Fibroblast of gingiva (primary cell): ENCODE results near the gene TLL2.

Source experiments
- DNase-seq: peaks from one replicate; pipeline ENCODE4 v3.0.0-alpha.2; 2011; ENCODE audit warnings: low read depth

TLL2 gene

DNA sequence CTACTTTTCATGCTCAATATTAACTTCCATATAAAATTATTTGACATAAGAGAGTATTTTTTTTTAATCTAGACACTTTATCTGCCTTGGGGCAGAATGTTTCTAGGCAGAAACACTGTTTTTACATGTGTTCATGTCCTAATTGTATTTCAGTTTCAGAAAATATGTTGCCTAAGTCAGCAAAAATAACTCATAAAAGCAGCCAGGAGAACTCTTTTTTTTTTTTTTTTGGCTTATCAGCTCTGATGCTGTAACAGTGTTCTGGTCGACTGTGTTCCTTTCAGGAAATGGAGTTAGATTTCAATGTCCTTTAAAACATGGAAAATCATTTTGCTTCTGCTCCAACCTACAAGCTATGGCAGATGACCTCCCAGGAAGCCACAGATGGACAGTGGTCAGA, 91.7 kb downstream of the TLL2 start:
- DNase-seq: no peak

DNA sequence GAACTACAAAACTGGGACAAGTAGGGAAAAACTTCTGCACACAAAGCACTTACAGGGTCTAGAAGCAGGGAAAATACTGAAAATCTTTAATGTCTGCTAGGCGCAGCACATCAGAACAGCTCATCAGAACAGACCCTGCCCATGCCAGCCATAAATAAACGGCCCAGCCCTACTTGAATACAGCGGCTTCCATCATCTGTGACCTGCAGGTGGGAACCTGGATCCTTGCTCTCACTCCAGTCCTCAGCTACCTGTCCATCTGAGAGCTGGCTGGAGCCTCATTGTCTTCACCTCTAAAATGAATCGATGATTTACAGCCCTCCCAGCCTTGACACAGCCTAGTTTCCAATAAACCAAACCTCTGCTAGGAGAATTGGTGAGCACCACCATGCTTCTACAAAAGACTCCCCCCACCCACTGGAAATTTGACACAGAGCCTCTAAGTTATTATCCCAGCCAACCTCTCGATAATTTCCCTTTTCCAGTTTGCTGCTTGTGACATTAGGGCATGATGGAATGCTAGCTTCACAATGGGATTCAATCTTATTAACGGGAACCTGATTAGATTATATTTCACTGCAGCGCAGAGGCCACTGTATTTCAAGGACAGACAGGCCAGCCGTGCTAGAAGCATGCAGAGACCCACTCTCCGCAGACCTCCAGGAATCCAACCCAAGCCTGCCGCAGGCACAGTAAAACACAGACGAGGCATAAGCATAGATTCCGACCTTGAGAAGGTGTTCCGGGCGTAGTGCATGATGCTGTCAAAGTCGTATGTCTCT, 93.3 kb downstream of the TLL2 start:
- DNase-seq: no peak

DNA sequence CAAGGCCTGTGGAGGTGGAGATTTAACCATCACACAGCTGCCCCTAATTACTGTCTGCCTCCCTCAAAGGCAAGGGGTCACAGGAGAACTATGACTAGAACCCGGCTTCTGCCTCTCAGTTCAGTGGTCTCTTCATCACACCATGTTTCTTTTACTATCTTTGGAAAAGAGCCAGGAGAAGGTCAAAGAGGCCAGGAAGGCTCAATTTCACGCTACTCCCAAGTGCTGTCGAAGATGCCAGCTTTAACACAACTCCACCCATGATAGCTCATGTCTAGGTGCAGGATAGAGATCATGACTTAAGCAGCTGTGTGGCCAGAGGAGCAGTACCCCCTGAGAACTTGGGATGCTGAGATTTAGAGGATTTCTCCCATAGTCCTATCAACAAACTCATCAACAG, 94.4 kb downstream of the TLL2 start:
- no peak for DNase-seq

DNA sequence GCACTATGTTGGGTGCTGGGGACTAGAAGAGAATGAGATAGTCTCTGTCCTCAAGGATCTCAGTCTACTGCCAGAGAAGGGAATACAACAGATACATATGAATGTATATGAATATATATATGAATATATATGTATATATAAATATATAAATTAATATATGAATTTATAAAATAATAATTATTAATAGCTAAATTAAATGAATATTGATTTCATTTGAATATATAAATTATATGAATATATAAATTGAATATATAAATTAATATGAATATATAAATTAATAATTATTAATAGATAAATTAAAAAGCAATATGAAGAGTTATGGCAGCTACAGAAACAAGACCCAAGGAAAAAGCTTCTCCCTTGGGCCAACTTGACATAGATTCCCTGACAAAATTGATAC, 95.1 kb downstream of the TLL2 start:
- DNase-seq: no peak

DNA sequence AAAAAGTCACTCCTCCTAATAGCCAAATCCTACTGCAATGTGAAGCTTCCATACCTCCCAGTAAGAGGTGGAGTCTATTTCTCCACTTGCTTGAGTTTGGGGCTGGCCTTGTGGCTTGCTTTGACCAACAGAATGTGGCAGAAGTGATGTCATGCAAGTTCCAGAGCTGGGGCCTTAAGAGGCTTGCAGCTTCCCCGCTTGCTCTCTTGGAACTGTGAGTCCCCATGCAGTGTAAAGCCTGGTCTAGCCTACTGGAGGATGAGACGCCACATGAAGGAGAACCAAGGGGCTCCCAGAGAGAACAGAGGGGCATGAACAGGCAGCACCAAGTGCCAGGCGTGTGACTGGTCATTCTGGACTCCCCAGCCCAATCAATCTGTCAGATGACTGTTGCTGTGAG, 96.3 kb downstream of the TLL2 start:
- no peak for DNase-seq

DNA sequence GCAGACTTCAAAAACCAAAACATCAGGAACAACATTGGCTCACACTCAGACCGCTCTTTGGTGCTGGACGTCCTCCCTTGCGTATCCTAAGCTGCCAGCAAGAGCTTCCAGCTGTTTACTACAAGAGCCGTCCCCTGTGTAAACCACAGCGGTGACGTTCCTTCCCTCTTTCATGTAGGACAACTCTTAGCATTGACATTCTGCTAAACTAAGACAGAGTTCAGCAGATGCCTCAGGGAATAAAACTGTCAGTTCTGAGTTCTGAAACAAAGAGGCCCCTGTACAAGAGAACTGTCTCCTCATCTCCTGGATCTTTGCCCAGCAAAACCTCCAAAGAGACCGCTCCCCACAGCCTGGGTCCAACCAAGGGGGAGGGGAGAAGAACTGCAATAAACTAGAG, 97.1 kb downstream of the TLL2 start:
- peak; percentile 19 for DNase-seq

DNA sequence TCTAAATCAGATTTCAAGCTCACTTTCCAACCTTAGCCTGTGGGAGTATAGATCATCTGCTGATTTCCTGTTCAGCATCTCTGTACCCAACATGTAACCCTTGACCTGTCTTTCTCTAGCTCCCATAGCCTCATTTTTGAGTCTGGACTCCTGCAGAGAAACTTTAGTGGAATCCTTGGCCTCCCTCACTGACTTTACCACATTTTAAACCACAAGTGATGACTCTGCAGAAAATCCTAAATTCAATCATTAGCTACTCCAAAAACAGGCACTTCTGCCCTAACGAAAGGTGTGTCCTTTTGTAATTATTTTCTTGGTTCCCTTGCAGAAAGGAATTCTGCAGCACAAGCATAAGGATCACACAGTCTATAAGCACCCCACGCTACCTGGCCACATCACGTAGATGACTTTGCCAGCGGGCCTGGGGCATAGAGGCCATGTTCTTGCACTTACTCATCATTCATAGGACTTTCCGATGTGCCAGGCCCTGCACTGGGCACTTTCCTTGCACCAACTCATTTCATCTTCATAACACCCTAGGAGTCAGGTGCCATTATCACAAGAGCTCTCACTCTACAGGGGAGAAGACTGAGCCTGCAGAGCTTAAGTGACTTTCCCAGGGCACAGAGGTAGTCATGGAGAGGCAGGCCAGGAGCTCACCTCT, 97.7 kb downstream of the TLL2 start:
- no peak for DNase-seq

DNA sequence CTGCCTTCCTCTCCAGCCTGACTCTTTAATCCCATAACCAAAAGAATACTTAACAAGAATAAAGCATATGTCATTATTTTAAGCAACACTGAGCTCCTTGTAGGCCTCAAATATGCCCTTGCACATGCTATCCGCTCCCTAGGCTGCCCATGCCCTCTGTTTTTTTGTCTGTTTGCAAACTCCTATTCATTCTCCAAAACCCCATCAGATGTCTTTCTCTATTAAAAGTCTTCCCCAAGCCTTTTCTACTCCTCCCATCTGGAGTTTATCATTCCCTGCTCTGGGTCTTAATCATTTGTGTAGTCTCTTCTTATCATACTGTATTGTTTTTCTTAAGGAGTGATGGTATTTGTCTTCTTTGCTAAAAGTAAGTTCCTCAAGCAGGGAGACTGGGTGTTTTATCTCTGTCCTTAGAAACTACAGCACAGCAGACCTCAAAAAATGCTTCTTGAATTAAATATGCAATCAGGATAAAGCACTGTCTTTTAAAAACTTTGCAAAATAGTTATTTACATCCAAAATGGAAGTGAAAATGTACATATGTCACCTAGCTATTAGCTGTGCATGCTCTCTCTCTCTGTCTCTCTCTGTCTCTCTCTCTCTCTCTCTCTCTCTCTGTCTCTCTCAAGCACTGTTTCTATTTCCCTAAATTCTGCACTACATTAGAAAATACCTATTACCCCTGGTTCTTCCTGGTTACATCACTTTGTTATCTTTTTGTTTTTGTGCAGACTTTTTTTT, 98.4 kb downstream of the TLL2 start:
- no peak for DNase-seq

DNA sequence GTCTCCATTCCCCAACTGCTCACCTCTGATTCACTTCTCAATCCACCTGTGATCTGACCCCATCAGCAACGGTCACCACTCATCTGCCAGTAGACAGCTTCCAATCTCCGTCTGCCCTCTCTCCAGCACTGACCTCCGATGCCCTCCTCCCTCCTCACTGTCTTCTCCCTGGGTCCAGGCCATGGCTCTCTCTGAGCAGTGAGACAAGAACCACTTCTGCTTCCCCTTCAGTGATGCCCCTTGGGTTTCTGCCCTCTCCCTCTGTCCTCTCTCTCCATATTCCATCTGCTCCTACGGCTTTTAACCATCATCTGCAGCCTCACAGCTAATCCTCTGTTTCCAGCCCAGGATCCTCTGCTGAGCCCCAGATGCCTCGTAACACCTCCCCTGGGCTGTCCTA, 99.4 kb downstream of the TLL2 start:
- DNase-seq: no peak

DNA sequence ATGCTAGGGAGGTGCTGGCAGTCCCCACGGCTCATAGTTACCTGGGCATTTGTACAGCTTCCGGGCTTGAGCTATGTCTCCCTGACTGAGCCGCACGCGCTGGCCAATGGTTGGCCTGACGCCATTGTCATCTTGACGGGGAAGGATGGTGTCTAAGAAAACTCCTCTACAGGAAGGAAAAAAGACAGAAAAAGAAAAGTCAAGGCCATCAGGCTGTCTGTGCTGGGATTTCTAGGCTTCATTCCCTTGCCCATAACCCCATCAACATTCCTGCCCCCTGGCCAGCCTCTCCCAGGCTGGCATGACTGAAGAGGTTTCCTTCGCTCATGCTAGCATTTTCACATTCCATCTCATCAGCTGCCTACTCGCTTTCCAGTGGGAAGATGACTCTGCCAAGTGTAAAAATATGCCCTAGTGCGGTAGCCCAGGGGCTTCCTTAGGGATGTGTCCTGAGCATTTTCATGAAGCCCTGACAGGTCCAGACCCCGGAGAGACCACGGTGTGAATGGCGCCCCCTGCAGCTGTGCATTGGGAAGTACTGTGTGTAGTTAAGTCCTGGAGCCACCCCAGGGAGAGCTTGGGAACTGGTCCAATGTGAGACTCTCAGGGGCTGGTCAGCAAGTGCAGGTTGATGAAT, 100.5 kb downstream of the TLL2 start:
- DNase-seq: no peak

DNA sequence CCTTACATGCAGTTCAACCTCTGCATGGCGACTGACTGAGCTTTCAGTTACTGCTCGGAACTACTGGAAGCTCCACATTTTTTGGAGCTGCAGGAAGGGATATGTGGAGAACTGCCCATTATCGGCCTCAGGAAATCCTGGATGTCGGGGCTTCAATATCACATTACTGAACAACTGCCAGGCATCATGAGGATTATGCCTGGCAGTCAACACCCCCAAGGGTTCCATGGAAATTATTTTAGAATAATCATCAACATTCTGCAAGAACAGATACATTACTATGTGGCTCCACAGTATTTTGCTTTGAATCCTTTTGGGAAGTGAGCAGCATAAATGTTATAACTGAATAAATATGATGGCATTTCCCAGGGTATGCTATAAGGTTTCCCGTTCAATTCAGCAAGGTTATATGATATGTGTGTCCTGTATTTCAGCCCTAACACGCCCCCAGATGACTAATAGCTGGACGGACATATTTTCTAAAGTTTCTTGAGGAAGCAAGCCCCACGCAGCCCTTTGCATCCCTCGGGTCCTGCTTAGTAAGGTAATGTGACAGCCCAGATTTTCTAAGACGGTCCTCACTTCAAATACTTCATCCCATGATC, 101.9 kb downstream of the TLL2 start:
- no peak for DNase-seq

DNA sequence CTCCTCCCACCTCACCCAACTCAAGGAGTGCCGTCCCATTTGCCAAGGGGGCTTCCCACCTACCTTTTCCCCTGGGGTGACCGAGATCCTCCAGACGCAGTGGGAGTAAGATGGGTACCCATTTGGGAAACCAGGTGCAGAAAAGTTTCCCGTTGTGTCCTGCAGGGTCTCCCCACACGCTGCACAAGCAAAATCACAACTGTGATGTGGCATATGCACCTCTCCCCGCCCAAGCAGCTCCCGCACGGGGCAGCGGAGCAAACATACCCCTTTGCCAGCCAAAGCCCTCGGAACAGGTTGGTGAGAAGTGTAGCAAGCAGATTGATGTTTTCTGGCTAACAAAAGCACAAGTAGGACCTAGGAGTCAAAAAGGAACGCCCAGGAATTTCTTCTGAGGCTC, 103.4 kb downstream of the TLL2 start:
- DNase-seq: no peak

DNA sequence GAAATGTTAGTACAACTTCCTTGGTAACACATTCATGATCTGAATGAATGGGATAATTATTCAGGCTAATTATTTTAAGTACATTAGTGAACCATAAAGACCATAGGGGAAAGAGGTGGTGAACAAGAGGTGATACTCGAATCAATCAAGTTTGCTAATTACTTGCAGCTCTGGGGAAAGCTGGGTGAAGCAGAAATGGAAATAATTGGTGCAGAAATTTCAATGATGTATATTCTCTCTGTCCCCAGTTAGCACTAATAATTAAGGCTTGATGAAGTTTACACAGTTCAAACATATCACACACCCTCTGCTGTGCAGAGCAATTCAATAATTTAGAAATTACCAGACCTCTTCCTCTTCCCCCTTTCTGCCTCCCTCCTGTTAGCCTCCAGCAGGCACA, 105.5 kb downstream of the TLL2 start:
- DNase-seq: no peak

DNA sequence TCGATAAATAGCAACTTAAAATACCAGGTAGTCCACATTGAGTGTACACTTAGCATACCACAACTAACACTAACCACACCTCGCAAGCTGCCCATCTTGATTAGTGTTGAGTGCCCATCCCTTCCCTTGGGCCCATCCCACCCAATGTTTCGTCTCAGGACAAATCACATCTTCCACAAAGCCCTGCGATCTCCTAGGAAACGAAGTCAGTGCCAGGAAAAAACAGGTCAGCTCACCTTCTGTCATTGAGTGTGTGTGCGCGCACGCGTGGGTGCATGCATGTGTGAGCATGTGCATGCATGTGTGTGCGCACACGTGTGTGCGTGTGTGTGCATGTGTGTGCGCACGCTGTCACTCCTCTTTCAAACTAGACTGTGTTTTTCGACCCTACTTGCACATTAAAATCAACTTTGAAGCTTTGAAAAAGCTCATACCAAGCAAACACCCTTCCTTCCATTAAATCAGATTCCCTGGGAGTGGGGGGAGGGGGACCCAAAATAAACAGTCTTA, 106.1 kb downstream of the TLL2 start:
- DNase-seq: no peak

DNA sequence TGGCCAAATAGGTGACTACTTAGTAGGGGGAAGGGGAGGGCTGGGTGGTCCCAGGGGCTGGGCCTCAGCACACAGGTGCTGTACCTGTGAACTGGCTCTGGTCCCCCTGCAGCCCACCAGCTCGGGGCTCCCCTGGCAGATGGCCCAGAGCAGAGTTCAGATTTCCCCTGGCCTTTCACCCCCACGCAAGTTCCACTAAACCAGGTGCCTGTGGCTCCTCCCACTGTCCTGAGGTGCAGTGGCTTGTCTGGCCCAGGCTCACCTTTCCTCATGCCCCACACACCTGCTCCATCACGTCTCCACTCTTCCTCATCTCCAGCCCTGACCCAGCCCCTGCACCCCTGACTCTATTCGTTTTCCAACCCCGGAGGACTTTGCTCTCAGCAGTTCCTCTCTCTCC, 107.6 kb downstream of the TLL2 start:
- DNase-seq: no peak

DNA sequence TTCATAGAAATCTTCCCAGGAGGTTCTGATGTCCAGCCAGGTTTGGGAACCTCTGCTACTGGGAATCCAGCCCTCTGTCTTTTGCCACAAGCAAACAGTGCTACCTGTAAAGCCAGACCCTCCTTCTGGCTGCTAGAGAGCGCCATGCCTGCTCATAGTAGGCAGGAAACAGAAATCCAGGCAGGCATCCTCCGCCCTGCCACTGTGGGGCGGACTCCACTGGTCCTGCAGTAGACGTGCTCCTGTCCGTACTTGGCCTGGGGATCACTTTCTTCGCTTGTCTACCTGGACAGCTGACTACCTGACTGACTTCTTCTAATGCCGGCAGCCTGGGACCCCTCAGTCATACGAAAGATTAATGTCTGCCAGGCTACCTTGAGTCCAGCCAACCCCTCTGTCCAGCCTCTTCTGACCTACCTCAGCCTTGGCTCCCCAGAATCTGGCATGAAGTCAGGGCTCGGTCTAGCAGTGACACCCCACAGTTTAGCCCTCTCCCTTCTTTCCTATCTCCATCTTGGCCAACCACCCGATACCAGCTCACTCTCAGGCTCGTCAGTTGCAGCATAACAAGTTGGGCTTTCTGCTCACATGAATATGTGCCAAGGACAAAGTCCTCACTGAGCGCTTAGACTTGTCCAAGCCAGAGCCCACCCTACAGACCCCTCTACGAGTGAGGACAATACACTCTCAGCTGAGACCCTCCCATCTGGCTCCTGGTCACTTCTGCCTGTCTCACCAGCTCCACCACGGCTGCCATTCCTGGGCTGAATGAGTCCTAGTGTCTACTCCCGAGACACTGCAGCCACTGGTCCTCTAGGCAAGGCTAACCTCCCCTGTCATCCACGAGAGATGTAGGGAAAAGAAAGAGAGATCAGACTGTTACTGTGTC, 111.1 kb downstream of the TLL2 start:
- DNase-seq: no peak

DNA sequence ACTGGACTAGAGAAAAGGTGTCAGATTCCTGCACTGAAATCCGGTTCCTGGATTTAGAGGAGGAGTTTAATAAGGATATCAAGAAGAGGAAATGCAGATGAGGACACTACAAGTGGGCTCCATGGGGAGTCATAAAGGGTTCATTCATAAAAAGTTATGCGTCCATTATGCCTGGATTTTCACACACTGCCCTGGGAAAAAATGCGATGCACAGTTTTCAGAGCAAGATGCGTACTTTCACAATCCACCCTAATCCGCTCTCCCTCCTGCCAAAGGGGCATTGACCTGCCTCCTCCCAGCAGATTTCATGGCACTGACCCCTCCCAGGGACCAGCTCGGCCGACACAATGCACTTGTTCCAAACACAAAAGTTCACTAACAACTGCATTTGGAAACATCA, 112.7 kb downstream of the TLL2 start:
- no peak for DNase-seq

DNA sequence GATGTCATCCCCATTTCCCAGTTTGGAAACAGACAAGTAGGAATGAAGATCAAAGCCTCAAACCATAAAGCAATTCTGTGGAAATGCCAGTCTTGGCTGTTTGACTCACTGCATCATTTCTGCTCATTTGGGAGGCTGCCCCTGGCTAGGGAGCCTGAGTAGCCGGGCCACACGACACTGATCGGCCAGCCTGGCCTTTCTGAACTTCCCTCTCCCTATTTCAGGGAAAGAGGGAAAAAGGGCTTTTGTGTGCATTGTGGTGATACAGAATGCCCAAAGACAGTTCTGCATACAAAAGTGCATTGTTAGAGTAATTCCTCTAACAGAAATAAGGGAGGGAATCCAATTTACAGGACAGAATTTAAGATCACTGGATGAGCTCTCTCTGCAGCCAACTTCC, 113.3 kb downstream of the TLL2 start:
- DNase-seq: no peak

DNA sequence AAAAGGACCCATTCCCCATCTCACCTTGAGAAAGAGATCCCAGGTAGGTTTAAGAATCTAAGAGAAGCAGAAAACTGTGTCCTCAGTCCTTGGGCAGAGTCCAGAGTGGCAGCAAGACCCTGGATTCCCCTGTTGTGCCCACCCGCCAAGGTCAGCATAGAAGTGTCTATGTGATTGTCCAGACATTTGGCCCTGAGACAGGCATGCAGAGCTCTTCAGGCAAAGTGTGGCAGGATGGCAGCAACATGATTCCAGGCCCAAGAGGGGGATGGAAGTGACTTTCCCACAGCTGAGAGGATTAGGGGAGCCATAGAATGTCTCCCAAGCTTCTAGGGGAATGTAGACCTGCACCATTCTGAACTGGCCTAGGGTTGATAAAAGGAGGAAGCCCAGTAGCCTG, 115.8 kb downstream of the TLL2 start:
- DNase-seq: no peak

DNA sequence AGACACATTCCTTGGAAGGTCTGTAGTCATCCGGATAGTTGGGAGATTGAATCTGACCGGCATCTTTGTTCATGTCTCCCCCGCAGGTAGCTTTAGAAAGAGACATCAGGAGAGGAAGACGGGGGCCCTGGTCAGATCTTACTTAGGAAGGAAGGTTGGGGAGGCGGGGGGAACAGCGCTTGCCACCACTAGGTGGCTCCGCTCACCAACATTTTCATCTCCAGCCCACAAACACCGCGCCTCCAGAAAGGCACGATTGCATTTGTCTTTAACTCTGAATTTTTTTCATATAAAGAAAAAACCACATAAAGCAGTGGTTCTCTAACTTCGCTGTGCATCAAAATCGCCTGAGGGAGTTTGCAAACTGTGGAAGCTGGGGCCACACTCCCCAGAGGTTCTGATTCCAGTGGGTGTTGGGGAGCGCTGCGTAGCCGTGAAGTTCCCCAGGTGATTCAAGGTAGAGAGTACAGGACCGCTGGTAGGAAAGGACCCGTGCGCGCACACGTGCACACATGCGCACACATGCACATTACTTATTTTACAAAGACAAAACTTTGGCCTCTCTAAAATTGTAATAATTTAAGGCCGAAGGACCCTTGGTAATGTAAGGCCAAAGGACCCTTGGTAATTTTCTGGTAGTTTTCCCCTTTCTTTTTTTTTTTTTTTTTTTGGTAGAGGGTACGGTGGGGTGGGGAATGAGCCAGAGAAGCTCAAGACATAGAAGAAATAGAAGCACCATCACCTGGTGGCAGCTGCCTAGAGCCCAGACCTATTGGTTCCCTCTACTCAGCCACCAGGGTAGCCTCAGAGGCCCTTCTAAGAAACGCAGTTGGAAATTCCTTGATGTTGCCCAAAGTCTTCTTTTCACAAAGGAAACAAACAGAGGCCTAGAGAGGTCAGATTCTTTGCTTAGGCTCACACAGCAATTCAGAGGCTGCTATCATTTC, 117.5 kb downstream of the TLL2 start:
- peak; percentile 64 for DNase-seq
